Liver (tissue), 9 donors: ENCODE data around the gene PC. TPM values are rescaled to one million over a fixed set of nuclear protein-coding genes. Genes with fewer than 3 reads are reported as not detected.

Experiments used
- DNase-seq: peaks from one replicate; pipeline ENCODE4 v3.0.0-alpha.2; 2017; ENCODE audit warnings: low spot score
- H3K27ac ChIP-seq, 2 donors: one replicate each; pipeline ENCODE4 v1.7.0; 2013; ENCODE audit warnings: inconsistent platforms in 2 of 2, low read length in 2 of 2, control low read depth in 1 of 2, low read depth in 1 of 2, mild to moderate bottlenecking in 1 of 2
- H3K27me3 ChIP-seq, 4 donors: one replicate each; pipeline versions ENCODE4 v1.6.1 to v1.7.0; 2013; ENCODE audit warnings: low read length in 3 of 4, inconsistent platforms in 1 of 4, mild to moderate bottlenecking in 1 of 4, moderate library complexity in 1 of 4; ENCODE audit not compliant: control insufficient read depth in 4 of 4, insufficient read depth in 4 of 4
- H3K36me3 ChIP-seq, 4 donors: one replicate each; pipeline versions ENCODE4 v1.6.1 to v1.7.0; 2013; ENCODE audit warnings: low read length in 3 of 4, mild to moderate bottlenecking in 3 of 4, low read depth in 1 of 4, moderate library complexity in 1 of 4; ENCODE audit not compliant: control insufficient read depth in 4 of 4, insufficient read depth in 3 of 4
- H3K4me1 ChIP-seq, 4 donors: one replicate each; pipeline versions ENCODE4 v1.6.1 to v1.7.0; 2013; ENCODE audit warnings: low read length in 3 of 4, mild to moderate bottlenecking in 3 of 4, moderate library complexity in 1 of 4; ENCODE audit not compliant: control insufficient read depth in 4 of 4, insufficient read depth in 4 of 4
- H3K4me3 ChIP-seq, 3 donors: one replicate each; pipeline versions ENCODE4 v1.6.1 to v1.7.0; 2013; ENCODE audit warnings: low read length in 3 of 3, control low read depth in 1 of 3, low read depth in 1 of 3, mild to moderate bottlenecking in 1 of 3
- H3K9ac ChIP-seq, 2 donors: one replicate each; pipeline ENCODE4 v1.7.0; 2013; ENCODE audit warnings: low read length in 2 of 2, mild to moderate bottlenecking in 2 of 2, moderate library complexity in 2 of 2, control low read depth in 1 of 2, low read depth in 1 of 2
- H3K9me3 ChIP-seq, 4 donors: one replicate each; pipeline versions ENCODE4 v1.6.1 to v1.7.0; 2013; ENCODE audit warnings: low read length in 3 of 4; ENCODE audit not compliant: control insufficient read depth in 4 of 4
- ATF3 ChIP-seq: IDR thresholded peaks from 2 replicates; pipeline ENCODE4 v1.6.1; 2016; ENCODE audit warnings: antibody characterized with exemption
- EGR1 ChIP-seq, 2 donors: IDR thresholded peaks; 2 replicates each; pipeline ENCODE4 v1.6.1; 2016 to 2018; ENCODE audit warnings: antibody characterized with exemption in 2 of 2, low read depth in 2 of 2
- FOXA1 ChIP-seq: IDR thresholded peaks from 2 replicates; pipeline ENCODE4 v1.6.1; 2016; ENCODE audit warnings: antibody characterized with exemption
- FOXA2 ChIP-seq: IDR thresholded peaks from 2 replicates; pipeline ENCODE4 v1.6.1; 2016; ENCODE audit warnings: antibody characterized with exemption
- GABPA ChIP-seq, 2 donors: IDR thresholded peaks in 1 of 2; conservative IDR thresholded peaks in 1 of 2; 2 replicates each; pipeline ENCODE4 v1.6.1; 2016; ENCODE audit warnings: antibody characterized with exemption in 2 of 2, mild to moderate bottlenecking in 1 of 2, moderate library complexity in 1 of 2
- HNF4A ChIP-seq, 2 donors: conservative IDR thresholded peaks; 2 replicates each; pipeline ENCODE4 v1.6.1; 2016; ENCODE audit warnings: antibody characterized with exemption in 2 of 2, mild to moderate bottlenecking in 2 of 2
- HNF4G ChIP-seq: IDR thresholded peaks from 2 replicates; pipeline ENCODE4 v1.6.1; 2016; ENCODE audit warnings: antibody characterized with exemption
- JUND ChIP-seq, 2 donors: IDR thresholded peaks; 2 replicates each; pipeline ENCODE4 v1.6.1; 2016; ENCODE audit warnings: antibody characterized with exemption in 2 of 2
- NR2F2 ChIP-seq: IDR thresholded peaks from 2 replicates; pipeline ENCODE4 v1.6.1; 2016; ENCODE audit warnings: antibody characterized with exemption
- RAD21 ChIP-seq, 2 donors: IDR thresholded peaks; 2 replicates each; pipeline ENCODE4 v1.6.1; 2016; ENCODE audit warnings: antibody characterized with exemption in 2 of 2, mild to moderate bottlenecking in 2 of 2
- RXRA ChIP-seq, 2 donors: IDR thresholded peaks; 2 replicates each; pipeline ENCODE4 v1.6.1; 2017 to 2018; ENCODE audit warnings: antibody characterized with exemption in 2 of 2, mild to moderate bottlenecking in 1 of 2
- SP1 ChIP-seq: IDR thresholded peaks from 2 replicates; pipeline ENCODE4 v1.6.1; 2018; ENCODE audit warnings: antibody characterized with exemption, mild to moderate bottlenecking
- TAF1 ChIP-seq: conservative IDR thresholded peaks from 2 replicates; pipeline ENCODE4 v1.6.1; 2016; ENCODE audit warnings: antibody characterized with exemption, mild to moderate bottlenecking
- YY1 ChIP-seq: IDR thresholded peaks from 2 replicates; pipeline ENCODE4 v1.6.1; 2016; ENCODE audit warnings: antibody characterized with exemption, mild to moderate bottlenecking
- WGBS: extraction: QIAGEN DNeasy Blood & Tissue Kit; methylation state at CpG from one replicate; pipeline ENCODE4 v1.1.7; 2013; 5-methylcytosine and 5-hydroxymethylcytosine counted together
- polyA plus RNA-seq, 2 donors: library from polyadenylated mRNA; stranded (reverse) in 1 of 2; unstranded in 1 of 2; fragments of 200-250 nt in 1 of 2; fragments of >200 nt in 1 of 2; fragmentation: Nextera tagmentation in 1 of 2; extraction: Ambion mirVana in 1 of 2; gene quantifications; one replicate each; pipeline versions ENCODE4 v1.2.1 to v1.2.3, GENCODE V29; 2013 to 2015
- total RNA-seq, 2 donors: library from RNA; depleted of rRNA; stranded (reverse); fragments of >200 nt; gene quantifications; one replicate each; pipeline ENCODE4 v1.2.3, GENCODE V29; 2014
- TF ChIP-seq, protein P1 (sequence below): IDR thresholded peaks from 2 replicates; pipeline ENCODE4 v1.6.1; 2016; ENCODE audit warnings: antibody characterized with exemption
- TF ChIP-seq, protein P2 (sequence below): IDR thresholded peaks from 2 replicates; pipeline ENCODE4 v1.6.1; 2016; ENCODE audit warnings: antibody characterized with exemption, mild to moderate bottlenecking
- TF ChIP-seq, protein P3 (sequence below): fragments of 150-350 bp; IDR thresholded peaks from 2 replicates; pipeline ENCODE4 v1.5.1; 2017; ENCODE audit warnings: improper control_type of control experiment, low read depth, low read length; ENCODE audit not compliant: missing input control
- TF ChIP-seq, protein P4 (sequence below): IDR thresholded peaks from 2 replicates; pipeline ENCODE4 v1.6.1; 2016; ENCODE audit warnings: antibody characterized with exemption
- donor health status: healthy.
- donor health status: healthy.
- donor health status: healthy.
- donor health status: healthy.
- donor health status: healthy.

PC gene
- total and polyA plus RNA-seq, 4 donors, result 144 to 583 (median 296) TPM

DNA sequence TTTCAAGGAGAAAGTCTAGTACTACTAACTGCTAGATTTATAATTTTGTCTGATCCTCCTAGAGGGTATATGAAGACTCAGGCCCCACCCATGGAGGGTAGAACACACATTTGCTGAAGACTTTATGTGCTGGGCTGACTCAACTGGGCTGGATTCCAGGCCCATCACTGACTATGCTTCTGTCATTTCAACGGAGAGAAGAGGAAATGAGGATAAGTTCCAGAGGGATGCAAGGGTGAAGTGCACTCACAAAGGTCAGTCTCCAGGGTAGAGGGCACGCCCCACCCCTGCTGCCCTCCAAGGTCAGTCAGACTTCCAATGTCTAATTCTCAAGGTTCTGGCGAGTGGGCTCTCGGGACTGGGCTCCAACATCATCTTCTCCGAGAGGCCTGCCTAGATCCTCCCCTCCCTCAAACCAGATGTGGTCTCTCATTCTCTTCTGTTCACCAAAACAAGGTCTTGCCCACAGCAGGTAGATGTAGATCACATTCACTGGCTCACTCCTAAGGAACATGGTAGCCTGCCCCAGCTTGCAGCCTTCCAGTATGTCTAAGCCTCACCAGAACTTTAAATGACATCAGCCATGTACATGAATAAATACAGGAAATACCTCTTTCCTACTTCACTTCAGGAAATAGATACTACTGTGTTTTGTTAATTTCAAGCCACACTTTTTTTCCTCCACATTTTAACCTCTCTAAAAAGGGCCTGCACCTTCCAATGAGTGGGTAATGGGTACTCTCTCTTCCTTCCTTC lies 9.7 kb upstream of the PC start:
- H3K9me3 ChIP-seq, result no peaks in the 10 kb centered on the region
- WGBS, result 67% methylated on average over 5 of the region's 5 CpGs
- H3K4me3 ChIP-seq, result no peak overlapping the region
- no peaks in the 10 kb centered on the region for H3K27me3 ChIP-seq
- no peak for DNase-seq
- H3K9ac ChIP-seq, result no peak overlapping the region
- H3K4me1 ChIP-seq, result peaks cover 13 to 28% (median 22%) of the 10 kb centered on the region in 4 donors
- peak overlapping the region; percentile 3 to 47 for H3K27ac ChIP-seq
- TF ChIP-seq NR2F2 (peak; percentile 71), HNF4G (no peak), JUND (IDR thresholded peaks at IDR 0.05) (no peak), HNF4A (conservative IDR thresholded peaks at IDR 0.05) (peak; percentile 14 to 33), RXRA (IDR thresholded peaks at IDR 0.05) (peak; percentile 23)
- no peaks in the 10 kb centered on the region for H3K36me3 ChIP-seq

DNA sequence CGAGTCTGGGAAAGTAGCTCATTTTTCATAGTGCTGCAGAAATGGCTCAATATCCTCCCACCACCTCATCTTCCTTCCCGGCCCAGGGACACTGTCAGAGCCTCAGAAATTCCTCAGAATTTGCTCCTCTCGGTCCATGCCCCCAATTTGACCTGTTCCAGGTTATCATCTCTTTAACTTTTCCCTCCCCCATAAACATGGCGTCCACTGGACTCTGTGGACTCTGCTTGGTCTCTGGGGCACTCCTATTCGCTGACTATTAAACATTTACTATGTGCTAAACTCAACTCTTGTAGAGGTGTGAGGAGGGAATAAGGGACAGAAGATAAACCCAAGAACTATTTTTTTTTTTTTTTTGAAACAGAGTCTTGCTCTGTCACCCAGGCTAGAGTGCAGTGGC lies 8.2 kb upstream of the PC start:
- no peak overlapping the region for H3K9ac ChIP-seq
- H3K4me1 ChIP-seq, result peaks cover 10 to 23% (median 18%) of the 10 kb centered on the region in 4 donors
- 38% methylated on average over 5 of the region's 5 CpGs for WGBS
- no peaks in the 10 kb centered on the region for H3K27me3 ChIP-seq
- H3K9me3 ChIP-seq, result no peaks in the 10 kb centered on the region
- no peak for DNase-seq
- TF ChIP-seq JUND (IDR thresholded peaks at IDR 0.05) (no peak), HNF4A (conservative IDR thresholded peaks at IDR 0.05) (peak; percentile 72 to 78), NR2F2 (no peak), FOXA1 (no peak), RAD21 (IDR thresholded peaks at IDR 0.05) (peak in 1 of 2 donors; percentile 20), EGR1 (IDR thresholded peaks at IDR 0.05; ENCODE audit: low read depth in 2 of 2) (no peak), RXRA (IDR thresholded peaks at IDR 0.05) (peak; percentile 48 to 57), SP1 (peak; percentile 57), GABPA (IDR thresholded peaks at IDR 0.05 in 1 of 2, conservative IDR thresholded peaks at IDR 0.05 in 1 of 2) (no peak), HNF4G (peak; percentile 44), TAF1 (no peak), FOXA2 (no peak), YY1 (peak; percentile 85), ATF3 (no peak)
- TF ChIP-seq, protein P1, sequence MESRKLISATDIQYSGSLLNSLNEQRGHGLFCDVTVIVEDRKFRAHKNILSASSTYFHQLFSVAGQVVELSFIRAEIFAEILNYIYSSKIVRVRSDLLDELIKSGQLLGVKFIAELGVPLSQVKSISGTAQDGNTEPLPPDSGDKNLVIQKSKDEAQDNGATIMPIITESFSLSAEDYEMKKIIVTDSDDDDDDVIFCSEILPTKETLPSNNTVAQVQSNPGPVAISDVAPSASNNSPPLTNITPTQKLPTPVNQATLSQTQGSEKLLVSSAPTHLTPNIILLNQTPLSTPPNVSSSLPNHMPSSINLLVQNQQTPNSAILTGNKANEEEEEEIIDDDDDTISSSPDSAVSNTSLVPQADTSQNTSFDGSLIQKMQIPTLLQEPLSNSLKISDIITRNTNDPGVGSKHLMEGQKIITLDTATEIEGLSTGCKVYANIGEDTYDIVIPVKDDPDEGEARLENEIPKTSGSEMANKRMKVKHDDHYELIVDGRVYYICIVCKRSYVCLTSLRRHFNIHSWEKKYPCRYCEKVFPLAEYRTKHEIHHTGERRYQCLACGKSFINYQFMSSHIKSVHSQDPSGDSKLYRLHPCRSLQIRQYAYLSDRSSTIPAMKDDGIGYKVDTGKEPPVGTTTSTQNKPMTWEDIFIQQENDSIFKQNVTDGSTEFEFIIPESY, result no peak
- TF ChIP-seq, protein P2, sequence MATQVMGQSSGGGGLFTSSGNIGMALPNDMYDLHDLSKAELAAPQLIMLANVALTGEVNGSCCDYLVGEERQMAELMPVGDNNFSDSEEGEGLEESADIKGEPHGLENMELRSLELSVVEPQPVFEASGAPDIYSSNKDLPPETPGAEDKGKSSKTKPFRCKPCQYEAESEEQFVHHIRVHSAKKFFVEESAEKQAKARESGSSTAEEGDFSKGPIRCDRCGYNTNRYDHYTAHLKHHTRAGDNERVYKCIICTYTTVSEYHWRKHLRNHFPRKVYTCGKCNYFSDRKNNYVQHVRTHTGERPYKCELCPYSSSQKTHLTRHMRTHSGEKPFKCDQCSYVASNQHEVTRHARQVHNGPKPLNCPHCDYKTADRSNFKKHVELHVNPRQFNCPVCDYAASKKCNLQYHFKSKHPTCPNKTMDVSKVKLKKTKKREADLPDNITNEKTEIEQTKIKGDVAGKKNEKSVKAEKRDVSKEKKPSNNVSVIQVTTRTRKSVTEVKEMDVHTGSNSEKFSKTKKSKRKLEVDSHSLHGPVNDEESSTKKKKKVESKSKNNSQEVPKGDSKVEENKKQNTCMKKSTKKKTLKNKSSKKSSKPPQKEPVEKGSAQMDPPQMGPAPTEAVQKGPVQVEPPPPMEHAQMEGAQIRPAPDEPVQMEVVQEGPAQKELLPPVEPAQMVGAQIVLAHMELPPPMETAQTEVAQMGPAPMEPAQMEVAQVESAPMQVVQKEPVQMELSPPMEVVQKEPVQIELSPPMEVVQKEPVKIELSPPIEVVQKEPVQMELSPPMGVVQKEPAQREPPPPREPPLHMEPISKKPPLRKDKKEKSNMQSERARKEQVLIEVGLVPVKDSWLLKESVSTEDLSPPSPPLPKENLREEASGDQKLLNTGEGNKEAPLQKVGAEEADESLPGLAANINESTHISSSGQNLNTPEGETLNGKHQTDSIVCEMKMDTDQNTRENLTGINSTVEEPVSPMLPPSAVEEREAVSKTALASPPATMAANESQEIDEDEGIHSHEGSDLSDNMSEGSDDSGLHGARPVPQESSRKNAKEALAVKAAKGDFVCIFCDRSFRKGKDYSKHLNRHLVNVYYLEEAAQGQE, result no peak
- TF ChIP-seq, protein P3, sequence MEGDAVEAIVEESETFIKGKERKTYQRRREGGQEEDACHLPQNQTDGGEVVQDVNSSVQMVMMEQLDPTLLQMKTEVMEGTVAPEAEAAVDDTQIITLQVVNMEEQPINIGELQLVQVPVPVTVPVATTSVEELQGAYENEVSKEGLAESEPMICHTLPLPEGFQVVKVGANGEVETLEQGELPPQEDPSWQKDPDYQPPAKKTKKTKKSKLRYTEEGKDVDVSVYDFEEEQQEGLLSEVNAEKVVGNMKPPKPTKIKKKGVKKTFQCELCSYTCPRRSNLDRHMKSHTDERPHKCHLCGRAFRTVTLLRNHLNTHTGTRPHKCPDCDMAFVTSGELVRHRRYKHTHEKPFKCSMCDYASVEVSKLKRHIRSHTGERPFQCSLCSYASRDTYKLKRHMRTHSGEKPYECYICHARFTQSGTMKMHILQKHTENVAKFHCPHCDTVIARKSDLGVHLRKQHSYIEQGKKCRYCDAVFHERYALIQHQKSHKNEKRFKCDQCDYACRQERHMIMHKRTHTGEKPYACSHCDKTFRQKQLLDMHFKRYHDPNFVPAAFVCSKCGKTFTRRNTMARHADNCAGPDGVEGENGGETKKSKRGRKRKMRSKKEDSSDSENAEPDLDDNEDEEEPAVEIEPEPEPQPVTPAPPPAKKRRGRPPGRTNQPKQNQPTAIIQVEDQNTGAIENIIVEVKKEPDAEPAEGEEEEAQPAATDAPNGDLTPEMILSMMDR, result no peak
- TF ChIP-seq, protein P4, sequence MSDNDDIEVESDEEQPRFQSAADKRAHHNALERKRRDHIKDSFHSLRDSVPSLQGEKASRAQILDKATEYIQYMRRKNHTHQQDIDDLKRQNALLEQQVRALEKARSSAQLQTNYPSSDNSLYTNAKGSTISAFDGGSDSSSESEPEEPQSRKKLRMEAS, result no peak
- no peak overlapping the region for H3K27ac ChIP-seq
- H3K36me3 ChIP-seq, result no peaks in the 10 kb centered on the region
- no peak overlapping the region for H3K4me3 ChIP-seq
